GM10266 (cell line): Measurements from ENCODE around the gene WIPF3.

Experiments used
- DNase-seq: peaks from one replicate; pipeline ENCODE4 v3.0.0; 2012; ENCODE audit errors: extremely low spot score
- CTCF ChIP-seq: IDR thresholded peaks from 2 replicates; pipeline ENCODE4 v1.5.1; 2012; ENCODE audit warnings: mild to moderate bottlenecking, low read depth; ENCODE audit not compliant: control insufficient read depth, insufficient read depth; ENCODE audit errors: missing control alignments

WIPF3 gene

GRCh38 chr7:29921404-29922010 lies 115.2 kb downstream of the WIPF3 start:
- TF ChIP-seq CTCF, result peak; percentile 85
- peak; percentile 50 for DNase-seq

GRCh38 chr7:29922921-29923700 lies 116.8 kb downstream of the WIPF3 start:
- TF ChIP-seq CTCF, result no peak
- DNase-seq, result no peak

GRCh38 chr7:29924006-29924405 lies 117.7 kb downstream of the WIPF3 start:
- no peak for TF ChIP-seq CTCF
- no peak for DNase-seq

- no peak for TF ChIP-seq CTCF
- no peak for DNase-seq
Measured at GRCh38 chr7:29924684-29925083, 118.4 kb downstream of the WIPF3 start.

- DNase-seq, result no peak
- TF ChIP-seq CTCF, result no peak
Measured at GRCh38 chr7:29926216-29926615, 119.9 kb downstream of the WIPF3 start.

- no peak for TF ChIP-seq CTCF
- DNase-seq, result no peak
Measured at GRCh38 chr7:29926741-29927140, 120.4 kb downstream of the WIPF3 start.
